DMS 273 (cell line): ENCODE results near the gene ADRA2C.

ENCODE experiments used
- DNase-seq: peaks from one replicate; lab custom pipeline; 2025; ENCODE audit not compliant: unreplicated experiment; lab: John Stamatoyannopoulos, UW

Gene ADRA2C

GRCh38 chr4:3775005-3775404 is 8.8 kb downstream of the ADRA2C start:
- DNase-seq, result no peak

GRCh38 chr4:3775576-3775975 is 9.4 kb downstream of the ADRA2C start:
- no peak for DNase-seq

GRCh38 chr4:3776166-3777032 is 10.2 kb downstream of the ADRA2C start:
- DNase-seq, result no peak

- DNase-seq, result no peak
Measured at GRCh38 chr4:3777033-3777390, 10.8 kb downstream of the ADRA2C start.

GRCh38 chr4:3777669-3778068 is 11.5 kb downstream of the ADRA2C start:
- DNase-seq, result no peak

GRCh38 chr4:3779509-3779908 is 13.3 kb downstream of the ADRA2C start:
- no peak for DNase-seq

- DNase-seq, result peak; percentile 34
Measured at GRCh38 chr4:3780347-3781171, 14.4 kb downstream of the ADRA2C start.

GRCh38 chr4:3781193-3781886 is 15.2 kb downstream of the ADRA2C start:
- DNase-seq, result no peak

GRCh38 chr4:3781997-3782930 is 16.1 kb downstream of the ADRA2C start:
- DNase-seq, result no peak

GRCh38 chr4:3783693-3784306 is 17.6 kb downstream of the ADRA2C start:
- peak; percentile 72 for DNase-seq

GRCh38 chr4:3784454-3785291 is 18.5 kb downstream of the ADRA2C start:
- no peak for DNase-seq

GRCh38 chr4:3785292-3785565 is 19.0 kb downstream of the ADRA2C start:
- DNase-seq, result no peak

GRCh38 chr4:3786196-3786869 is 20.1 kb downstream of the ADRA2C start:
- DNase-seq, result peak; percentile 57

GRCh38 chr4:3787489-3788365 is 21.5 kb downstream of the ADRA2C start:
- no peak for DNase-seq

GRCh38 chr4:3788366-3788660 is 22.1 kb downstream of the ADRA2C start:
- DNase-seq, result no peak

GRCh38 chr4:3789587-3789986 is 23.4 kb downstream of the ADRA2C start:
- no peak for DNase-seq

GRCh38 chr4:3790006-3790561 is 23.9 kb downstream of the ADRA2C start:
- DNase-seq, result no peak

GRCh38 chr4:3791256-3791655 is 25.1 kb downstream of the ADRA2C start:
- no peak for DNase-seq
